HPDE6-E6E7 (cell line): ENCODE results near the gene EVC2.

ENCODE experiments used
- DNase-seq: peaks from one replicate; pipeline ENCODE4 v3.0.0; 2011; ENCODE audit warnings: missing footprints; ENCODE audit errors: extremely low spot score

EVC2 gene

DNA sequence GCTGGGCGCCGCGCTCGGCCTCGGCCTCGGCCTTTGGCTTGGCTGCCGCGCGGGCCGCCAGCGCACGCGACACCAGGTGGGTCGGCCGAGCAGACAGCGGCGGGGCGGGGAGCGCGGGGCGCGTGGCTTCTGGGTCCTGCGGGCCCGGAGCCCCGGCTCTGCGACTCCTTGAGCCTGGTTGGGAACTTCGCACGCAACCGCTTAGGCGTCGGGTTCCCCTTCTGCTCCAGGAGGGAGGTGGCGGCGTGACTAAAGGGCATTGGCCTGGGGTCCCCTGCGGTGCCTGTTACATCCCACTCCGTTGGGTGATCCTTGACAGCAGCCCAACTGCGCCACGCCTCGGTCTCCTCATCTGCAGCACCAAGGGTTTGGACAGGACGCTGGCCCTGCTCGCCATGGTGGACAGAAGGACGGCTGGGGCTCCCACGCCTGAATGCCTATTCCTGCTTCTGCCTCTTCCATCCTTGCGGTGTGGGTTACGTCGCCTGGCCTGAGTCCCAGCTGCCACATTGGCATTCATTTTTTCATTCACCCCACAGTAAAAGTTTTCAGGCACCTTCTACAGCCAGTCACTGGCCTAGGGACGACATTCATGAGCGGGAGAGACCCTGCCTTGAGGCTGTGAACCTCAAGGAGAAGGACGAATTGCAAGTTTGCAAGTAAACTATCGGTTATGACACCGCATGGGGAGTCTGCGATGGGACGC lies 3.3 kb upstream of the EVC2 start:
- peak; percentile 12 for DNase-seq

DNA sequence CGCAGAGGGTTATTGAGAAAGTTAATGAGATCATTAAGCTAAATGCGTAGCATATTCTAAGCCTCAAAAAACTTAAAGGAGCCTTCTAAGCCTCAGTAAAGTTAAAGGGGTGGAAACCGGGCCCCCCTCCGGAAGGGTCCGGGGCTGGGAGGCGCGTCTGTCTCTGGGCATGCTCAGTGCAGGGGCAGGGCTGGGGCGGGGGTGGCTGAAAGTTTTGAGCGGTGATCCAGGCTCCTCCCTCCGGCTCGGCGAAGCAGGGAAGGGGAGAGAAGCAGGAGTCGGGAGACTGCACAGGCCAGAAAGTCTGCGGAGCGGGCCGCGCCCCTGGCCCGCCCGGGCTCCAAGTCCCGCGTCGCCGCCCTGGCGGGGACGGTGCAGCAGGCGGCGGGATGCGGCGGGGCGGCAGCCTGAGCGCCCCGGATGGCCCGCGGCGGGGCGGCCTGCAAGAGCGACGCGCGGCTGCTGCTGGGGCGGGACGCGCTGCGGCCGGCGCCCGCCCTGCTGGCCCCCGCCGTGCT lies 2.7 kb upstream of the EVC2 start, which contains the start of gene EVC:
Gene EVC, plus strand, starts transcription at position 241 of the 518 bp plus-strand sequence. Its CDS starts 180 bp downstream, at position 421.
- DNase-seq, result peak; percentile 74

DNA sequence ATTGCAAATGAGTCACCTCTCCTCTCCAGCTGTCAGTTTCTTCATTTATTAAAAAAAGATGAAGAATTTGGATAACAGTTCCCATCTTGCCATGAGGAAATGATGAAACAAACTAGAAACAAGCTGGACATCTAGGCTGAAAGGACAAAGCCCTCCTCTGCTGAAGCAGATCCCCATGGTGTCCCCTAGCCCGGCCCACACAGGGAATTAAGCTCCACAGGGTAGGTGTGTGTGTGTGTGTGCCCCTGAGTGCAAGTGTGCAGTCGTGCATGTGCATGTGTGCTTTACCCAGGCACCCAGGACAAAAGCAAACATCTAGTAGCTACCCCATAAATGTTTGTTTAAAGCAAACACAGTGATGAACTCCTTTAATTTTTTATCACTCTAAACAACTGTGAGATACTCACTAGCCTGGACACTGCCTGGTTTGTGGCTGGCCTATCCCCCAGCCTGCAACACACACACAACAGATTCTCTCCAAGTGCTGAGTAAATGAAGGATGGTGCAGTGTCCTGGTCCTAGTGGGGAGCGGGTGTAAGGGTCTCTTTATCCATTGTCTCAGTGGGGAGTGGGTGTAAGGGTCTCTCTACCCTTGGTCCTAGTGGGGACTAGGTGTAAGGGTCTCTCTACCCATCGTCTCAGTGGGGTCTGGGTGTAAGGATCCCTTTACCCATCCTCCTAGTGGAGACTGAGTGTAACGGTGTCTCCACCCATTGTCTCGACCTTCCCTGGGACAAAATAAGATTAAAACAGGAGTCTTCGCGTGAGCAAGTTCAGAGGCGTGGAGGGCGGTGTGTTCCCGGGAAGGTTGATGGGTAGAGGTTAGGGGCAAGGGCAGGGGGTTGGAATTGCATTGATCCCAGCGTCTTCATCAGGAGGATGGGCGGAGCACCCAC lies 2.0 kb upstream of the EVC2 start:
- DNase-seq, result peak; percentile 54

DNA sequence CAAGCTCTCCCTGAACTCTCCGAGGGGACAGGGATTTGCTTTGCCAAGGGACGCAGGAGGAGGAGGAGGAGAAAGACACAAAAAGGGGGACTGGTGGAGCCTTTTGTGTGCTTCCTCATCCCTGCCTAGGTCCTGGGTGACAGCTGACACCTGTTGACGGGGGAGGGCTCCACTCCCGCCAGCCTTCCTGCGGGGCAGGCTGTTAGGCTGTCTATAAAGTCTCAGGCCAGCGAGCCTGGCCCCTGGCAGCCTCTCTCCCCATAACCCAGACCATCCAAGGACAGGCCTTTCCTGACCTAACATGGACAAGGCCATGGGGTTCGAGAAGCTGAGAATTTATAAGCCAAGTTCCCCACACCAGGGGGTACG lies 832 bp upstream of the EVC2 start:
- DNase-seq, result no peak

DNA sequence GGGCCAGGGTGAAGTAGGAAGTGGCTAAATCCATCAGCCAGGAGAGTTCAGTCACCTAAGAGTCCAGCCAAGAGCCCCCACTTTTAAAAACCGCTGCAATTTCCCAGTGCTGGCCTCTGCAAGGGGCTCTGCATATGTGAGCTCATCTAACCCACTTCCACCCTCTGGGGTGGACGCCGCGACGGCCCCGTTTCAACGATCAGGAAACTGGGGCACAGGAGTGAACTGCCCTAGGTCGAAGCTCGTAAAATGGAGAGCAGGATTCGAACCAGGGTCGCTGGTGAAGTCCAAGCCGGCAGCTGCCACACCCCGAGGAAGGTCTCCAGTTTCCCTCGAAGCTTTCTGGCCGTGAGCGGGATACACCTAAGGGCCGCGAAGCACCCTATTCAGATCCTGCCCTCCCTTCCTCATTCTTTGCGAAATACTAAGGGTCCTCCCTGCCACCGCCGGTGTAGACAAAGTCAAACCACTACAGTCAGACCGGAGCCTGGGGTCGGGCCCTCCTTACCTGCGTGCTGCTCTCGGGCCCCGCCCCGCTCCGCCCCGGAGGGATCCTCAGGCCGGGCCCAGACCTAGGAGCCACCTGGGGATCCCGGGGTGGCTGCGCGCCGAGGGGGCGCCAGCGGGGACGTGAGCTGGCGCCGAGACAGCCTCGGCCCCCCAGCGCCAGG lies 446 bp downstream of the EVC2 start:
- DNase-seq, result peak; percentile 37

DNA sequence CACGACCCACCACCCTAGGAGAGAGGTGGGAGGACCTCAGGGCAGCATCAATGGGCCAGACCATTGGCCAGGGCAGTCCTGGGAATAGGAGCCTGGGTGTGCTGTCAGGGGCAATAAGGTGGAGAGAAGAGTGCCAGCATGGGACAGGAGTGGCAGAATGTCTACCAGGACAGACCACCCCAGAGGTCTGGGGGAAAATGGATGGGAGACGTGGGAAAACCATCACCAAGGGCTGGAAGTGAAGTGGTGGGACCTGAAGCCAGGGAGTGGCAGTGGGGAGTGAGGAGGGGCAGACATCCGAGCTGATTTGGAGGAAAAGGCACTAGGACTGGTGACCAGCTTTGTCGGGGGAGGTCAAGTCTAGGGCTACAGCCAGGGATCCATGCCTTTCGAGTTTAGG lies 993 bp downstream of the EVC2 start:
- no peak for DNase-seq

DNA sequence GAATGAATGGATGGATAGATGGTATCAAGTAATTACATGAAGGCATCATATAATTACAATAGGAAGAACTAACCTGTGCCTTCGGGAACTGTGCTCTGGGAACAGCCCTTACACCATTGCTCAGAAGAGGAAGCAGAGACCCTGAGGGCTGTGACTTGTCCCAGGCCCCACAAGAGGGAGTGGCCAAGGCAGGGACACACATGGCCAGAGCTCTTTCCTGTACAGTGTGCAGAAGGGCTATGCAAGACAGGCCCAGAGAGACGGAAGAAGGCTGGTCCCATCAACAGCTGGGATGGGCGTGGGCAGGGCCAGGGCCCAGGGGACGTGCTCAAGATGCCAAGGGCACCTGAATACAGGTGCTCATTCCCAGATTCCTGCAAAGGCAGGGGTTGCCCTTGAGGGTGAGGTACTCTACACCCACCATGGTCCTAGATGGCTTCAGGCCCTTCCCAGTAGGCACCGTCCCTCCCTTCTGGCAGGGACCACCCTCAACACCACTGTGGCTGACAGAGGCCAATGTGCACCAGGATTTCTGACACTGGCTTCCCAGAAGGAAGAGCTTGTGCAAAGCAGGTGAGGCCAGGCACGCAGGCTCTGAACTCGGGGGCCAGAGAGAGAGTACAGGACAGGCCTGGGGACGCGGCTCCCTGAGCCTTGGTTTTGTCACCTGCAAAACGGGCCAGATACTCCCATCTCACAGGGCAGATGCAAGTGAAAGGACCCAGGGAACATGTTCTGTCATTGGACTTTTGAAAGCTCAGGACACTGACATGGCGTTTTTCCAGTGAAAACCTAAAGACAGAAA lies 1.7 kb downstream of the EVC2 start:
- no peak for DNase-seq

DNA sequence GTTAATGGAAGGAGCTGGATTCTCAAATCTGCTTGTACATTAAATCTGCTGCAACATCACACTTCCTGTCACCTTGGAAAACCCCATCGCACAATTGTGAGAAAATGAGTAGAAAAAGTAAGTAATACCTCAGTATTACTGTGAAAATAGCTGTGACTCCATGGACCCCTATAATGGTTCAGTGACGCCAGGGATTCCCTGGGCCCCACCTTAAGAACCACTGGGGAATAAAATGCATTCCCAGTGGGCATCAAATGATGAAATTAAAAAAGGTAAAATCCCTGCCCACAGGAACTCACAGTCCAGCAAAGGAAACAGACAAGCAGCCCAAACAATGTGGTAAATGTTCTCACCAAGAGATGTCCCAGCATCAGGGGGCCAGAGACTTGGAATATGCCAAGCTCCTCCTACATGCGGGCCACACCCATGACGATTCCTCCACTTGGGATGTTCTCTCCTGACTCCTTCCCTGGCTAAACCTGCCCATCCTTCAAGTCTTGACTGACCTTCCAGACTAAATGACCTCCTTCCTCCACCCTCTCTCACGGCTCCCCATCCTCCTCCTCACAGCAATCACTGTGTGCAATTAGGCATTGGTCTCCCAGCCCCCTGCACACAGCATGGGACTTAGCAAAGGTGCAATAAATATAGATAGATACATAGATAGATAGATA lies 2.6 kb downstream of the EVC2 start:
- no peak for DNase-seq

DNA sequence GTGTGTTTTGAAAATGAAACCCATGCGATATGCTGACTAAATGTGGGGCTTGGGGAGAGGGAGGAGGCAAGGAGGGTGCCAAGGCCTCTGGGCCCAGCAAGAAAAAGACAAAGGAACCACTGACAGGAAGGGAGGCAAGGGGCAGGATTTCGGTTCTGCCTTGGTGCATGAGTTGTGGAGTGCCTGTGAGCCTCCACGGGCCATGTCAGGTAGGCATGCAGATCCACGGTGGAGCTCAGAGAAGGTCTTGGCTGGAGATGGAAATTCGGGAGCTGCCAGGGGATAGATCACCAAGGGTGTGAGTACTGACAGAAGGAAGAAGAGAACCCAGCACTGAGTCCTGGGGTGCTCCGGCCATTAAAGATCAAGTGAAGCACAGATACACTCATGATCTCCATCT lies 4.1 kb downstream of the EVC2 start:
- no peak for DNase-seq

DNA sequence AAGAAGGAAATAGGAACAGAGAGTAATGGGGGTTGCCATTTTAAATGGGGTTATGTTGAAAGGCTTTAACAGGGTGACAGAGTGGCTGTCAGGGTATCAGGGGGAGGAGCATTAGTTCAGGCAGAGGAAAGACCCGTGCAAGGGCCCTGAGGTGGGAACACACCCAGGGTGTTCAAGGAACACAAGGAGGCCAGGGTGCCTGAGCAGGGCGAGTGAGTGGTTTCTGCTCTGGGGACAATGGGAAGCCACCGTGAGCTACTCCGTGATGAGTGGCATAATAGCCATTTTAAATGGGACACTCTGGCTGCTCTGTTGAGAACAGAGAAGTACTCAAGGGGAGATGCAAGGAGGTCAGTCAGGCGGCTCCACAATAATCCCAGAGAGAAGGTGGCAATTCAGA lies 4.5 kb downstream of the EVC2 start:
- DNase-seq, result no peak

DNA sequence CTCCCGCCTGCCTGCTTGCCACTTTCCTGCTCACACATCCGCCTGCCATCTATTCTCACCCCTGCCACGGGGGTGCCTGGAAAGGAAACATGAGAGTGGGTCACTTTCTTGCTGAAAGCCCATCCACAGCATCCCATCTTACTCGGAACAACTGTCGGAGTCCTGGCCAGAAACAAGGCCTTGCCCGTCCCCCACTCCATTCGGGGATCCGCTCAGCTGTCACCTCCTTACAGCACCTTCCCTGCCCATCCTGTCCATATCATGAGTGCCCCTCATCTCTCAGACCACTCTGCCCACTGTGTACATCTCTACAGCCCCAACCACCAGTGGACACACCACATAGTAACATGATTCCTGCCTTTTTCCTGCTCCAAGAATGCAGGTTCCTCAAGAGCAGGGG lies 6.4 kb downstream of the EVC2 start:
- no peak for DNase-seq

DNA sequence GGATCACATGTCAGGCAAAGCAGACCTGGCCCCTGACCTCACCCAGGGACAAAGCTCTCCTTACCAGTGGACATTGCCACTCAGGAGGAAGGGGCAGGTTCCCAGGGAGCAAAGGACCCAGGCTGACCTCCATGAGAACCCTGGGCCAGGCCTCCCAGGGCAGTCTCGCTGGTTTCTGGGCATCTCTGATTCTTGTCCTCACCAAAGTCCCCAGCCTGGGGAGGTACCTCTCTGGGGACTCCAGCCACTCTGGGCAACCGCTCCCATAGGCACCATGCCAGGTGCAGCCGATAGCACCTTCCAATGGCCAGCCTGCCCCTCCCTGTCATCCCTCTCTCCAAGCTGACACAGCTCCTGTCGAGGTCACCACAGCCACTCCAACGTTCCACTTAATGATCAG lies 7.9 kb downstream of the EVC2 start:
- DNase-seq, result no peak

DNA sequence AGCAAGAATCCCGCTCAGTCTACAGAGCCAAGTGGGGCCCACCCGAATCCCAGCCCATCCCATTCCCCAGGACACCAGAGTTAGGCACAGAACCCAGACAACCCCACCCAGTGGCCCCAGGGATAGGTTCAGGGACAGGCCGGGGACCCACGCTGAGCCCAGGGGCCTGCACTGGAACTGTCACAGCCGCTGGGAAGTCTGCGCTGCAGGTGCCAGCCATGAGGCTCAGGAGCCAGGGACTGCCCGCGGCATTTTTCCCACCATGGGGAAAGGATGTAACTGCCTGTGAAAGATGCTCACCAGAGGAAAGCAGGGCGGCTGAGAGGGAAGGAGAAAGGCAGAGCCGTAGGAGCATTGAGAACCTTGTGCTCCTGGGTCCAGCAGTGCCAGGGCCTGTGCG lies 12.0 kb downstream of the EVC2 start:
- no peak for DNase-seq

DNA sequence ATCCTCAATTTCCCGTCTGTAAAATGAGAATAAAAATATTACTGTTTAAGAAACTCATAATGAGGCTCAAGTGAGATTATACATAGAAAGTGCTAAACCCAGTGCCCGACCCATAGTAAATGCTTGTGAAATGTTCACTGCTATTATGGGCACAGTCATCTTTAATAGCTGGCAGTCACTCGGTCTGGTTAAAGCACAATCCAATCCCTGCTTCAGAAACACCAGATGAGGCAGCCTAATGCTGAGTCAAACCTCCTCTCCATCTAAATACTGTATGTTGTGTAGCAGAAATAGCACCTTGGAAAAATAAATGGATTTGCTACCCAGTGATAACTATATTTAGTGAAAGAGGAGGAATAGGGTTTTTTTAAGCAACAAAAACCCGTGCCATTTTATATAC lies 14.5 kb downstream of the EVC2 start:
- no peak for DNase-seq

DNA sequence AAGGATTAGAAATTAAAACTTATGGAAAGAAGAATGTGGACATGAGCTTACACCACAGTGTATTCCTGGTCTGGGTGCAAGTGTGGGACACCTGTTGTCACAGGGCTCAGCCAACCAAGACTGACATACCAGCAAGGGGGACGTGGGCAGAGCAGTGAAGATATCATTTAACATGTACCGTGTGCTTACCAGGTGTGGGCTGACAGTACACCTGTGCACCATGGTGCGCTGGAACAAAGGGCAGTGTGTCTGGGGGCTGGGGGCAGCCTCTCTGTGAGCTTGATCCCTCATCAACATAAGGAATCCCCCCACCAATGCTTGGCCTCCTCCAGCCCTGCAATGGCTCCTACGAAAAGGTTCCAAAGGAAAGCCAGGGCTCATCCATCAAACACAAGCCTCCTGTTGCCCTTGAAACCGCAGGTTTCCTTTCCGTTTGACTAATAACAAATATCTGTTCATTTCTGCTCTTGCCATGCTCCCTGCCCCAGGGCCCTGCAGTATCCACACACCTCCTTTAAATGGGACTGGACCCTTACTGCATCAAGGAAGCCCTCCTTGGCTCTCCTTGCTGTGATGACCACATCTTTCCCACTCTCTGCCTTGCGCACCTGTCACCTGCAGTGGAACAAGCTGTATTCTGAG lies 16.7 kb downstream of the EVC2 start:
- DNase-seq, result no peak

DNA sequence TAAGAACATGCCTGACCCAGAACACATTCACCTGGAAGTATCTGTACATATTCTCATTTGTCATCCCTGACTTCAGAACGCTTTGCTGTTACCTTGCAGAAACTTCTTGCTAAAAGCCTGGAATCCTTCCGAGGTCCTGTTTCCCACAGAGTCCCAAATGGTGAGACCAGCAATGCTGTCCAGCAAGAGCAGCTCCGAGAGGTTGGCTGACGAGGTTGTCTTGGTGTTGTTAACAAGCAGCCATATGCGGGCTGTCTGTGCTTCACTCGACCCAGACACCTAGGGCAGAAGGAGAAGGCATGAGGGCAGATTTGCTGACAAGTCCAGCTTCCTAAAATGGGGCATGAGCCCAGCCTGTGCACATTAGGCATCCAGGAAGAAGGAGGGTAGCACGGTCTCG lies 19.3 kb downstream of the EVC2 start:
- no peak for DNase-seq

DNA sequence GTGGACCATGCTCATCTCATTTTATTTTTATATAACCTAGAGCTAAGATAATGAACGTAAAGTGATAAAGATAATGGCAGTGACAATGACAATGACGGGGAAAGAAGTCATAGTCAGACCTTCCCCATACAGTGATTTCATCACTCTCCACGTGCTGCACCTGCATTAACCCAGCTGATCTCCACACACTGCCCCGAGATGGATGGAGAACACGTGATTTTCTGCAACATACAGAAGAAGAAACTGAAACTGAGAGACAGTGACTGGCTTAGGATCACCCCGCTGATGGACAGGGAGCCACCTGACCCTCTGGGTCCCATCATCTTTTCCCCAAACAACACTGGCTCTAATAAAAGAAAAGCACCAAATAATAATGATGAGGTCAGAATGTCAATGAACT lies 22.0 kb downstream of the EVC2 start:
- no peak for DNase-seq

DNA sequence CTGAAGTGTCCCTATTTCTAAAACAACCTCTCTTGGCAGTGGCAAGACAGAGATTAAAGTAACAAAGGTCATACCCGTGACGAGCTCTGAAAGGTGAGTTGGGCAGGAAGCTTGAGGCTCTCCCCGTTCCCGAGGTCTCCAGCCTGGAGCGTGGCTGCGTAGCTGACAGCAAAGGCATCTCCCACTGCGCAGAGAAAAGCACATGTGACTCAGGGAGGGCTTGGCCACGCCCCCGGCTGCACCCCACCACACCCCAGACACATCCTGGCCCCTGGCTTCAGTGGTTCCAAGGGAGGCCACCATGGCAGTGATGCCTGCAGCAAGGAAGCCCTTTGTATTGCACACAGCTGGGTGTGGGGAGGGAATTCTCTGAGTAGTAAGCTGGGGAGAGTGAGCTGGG lies 23.1 kb downstream of the EVC2 start:
- no peak for DNase-seq

DNA sequence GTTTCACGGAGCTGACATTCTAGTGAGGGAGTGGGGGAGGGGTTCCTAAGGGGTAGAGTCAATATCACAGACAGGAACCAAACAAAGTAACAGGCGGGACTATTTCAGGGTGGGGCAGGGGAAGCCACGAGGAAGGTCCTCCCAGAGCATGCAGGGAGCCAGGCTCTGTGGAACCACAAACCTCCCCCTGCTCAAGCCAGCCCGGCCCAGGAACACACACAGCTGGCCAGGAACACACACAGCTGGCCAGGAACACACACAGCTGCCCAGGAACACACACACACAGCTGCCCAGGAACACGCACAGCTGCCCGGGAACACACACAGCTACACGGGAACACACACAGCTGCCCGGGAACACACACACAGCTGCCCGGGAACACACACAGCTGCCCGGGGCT lies 24.8 kb downstream of the EVC2 start:
- DNase-seq, result no peak

DNA sequence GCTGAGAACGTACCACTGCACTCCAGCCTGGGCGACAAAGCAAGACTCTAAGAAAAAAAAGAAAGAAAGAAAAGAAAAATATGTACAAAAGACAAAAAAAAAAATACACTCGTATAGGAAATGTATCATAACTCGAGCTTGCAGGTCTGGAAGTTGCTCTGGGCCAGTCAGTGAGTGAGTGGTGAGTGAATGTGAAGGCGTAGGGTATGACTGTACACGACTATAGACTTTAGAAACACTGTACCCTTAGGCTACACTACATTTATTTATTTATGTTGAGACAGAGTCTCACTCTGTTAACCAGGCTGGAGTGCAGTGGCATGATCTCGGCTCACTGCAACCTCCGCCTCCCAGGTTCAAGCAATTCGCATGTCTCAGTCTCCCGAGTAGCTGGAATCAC lies 29.4 kb downstream of the EVC2 start:
- no peak for DNase-seq

DNA sequence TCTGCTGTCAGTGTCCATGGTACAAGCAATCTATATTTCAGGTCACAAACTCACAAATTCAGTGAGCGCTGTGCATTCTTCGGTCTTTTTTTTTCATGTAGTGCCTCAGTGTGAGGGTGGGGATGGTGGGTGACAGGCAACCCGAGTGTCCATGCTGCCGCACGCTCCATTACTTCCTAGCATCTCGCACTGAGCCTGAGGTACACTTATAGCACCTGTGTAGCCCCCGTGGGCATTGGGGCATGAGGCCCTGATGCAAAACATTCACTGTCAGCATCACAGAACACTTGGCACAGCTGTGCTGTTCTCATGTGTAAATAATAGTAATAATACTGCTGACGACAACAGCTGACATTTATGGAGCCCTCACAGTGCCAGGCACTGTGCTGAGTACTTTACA lies 31.6 kb downstream of the EVC2 start:
- no peak for DNase-seq
